ENCODE measurements around the gene SCFD1.

Gene SCFD1

DNA sequence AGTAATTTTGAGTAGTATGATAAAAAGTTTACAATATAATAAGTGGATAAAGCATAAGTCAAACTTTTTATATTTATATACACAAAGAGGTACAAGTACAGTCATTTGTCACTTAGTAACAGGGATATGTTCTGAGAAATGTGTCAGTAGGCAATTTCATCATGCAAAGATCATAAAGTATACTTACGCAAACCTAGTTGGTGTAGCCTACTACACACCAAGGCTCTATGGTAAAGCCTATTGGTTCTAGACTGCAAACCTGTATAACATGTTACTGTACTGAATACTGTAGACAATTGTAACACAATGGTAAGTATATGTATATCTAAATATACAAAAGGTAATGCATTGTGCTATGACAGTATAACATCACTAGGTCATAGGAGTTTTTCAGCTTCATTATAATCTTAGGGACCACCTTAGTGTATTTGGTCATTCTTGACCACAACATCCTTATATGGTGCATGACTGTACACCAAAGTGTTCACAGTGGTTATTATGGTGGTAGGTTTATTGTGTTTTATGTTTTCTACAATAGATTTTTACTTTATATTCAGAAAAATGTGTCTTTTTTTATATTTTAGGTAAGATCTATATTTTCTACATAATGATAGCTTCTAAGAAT is 14.9 kb upstream of the SCFD1 start:
- H3K9me3 ChIP-seq, result no peaks in the 10 kb centered on the region
- DNase-seq, result no peak
- TF ChIP-seq, protein P1, sequence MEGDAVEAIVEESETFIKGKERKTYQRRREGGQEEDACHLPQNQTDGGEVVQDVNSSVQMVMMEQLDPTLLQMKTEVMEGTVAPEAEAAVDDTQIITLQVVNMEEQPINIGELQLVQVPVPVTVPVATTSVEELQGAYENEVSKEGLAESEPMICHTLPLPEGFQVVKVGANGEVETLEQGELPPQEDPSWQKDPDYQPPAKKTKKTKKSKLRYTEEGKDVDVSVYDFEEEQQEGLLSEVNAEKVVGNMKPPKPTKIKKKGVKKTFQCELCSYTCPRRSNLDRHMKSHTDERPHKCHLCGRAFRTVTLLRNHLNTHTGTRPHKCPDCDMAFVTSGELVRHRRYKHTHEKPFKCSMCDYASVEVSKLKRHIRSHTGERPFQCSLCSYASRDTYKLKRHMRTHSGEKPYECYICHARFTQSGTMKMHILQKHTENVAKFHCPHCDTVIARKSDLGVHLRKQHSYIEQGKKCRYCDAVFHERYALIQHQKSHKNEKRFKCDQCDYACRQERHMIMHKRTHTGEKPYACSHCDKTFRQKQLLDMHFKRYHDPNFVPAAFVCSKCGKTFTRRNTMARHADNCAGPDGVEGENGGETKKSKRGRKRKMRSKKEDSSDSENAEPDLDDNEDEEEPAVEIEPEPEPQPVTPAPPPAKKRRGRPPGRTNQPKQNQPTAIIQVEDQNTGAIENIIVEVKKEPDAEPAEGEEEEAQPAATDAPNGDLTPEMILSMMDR (IDR thresholded peaks at IDR 0.05; ENCODE audit: low read depth, low read length), result no peak
- no peaks in the 10 kb centered on the region for H3K27me3 ChIP-seq
- peaks cover 3% of the 10 kb centered on the region; the same call in 1 of the 2 replicates for H3K4me1 ChIP-seq
- no peak overlapping the region for H3K4me3 ChIP-seq (ENCODE audit: low read depth, low read length)
- H3K36me3 ChIP-seq, result peaks cover 21% of the 10 kb centered on the region

DNA sequence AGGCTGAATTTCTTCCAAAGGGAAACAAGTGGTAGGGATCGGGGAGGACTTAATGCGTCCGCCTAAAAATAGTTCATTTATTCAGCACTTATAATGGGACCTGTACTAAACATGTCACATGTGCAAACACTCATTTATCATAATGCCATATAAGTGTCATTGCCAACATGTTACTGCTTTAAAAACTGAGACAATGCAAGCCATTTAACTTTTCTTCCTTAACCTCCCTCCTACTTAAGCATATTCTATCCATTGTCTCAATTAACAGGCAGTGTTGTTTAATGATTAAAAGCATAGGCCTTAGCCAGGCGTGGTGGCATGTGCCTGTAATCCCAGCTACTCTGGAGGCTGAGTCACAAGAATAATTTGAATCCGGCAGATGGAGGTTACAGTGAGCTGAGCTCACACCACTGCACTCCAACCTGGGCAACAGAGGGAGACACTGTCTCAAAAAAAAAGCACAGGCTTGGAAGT is 13.5 kb upstream of the SCFD1 start:
- Histone ChIP-seq H3K4me3 (ENCODE audit: low read depth, low read length) (no peak overlapping the region), H3K27me3 (no peaks in the 10 kb centered on the region), H3K9me3 (no peaks in the 10 kb centered on the region), H3K36me3 (peaks cover 16% of the 10 kb centered on the region), H3K4me1 (peaks cover 3% of the 10 kb centered on the region; the same call in 1 of the 2 replicates)
- no peak for DNase-seq
- TF ChIP-seq, protein P1 (IDR thresholded peaks at IDR 0.05; ENCODE audit: low read depth, low read length), result 0 out of 2 replicates have a peak, but pooled peaks have one; percentile 3

DNA sequence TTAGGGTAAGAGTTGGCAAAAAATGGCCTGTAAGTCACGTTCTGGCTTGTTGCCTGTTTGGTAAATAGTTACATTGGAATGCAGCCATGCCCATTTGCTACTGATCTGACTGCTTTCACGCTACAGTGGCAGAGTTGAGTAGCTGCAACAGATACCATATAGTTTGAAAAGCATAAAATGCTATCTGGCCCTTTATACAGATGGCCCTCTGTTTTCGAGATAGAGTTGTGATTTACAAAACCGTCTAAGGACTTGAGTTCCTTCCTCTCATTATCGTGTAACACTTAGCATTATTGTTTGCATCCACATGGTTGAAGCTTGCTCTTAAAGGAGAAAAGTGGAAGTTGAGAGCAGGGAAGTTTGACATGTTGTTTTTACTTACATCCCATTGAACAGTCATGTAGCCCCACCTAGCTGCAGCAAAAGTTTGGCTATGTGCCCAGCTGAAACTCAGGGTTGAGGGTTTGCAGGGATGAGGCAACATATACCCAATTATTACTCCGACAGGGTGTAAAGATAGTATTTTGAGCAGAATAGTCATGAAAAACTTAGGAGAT is 11.3 kb upstream of the SCFD1 start:
- Histone ChIP-seq H3K9me3 (no peaks in the 10 kb centered on the region), H3K27me3 (no peaks in the 10 kb centered on the region), H3K4me1 (peaks cover 3% of the 10 kb centered on the region; the same call in 1 of the 2 replicates), H3K36me3 (peaks cover 20% of the 10 kb centered on the region), H3K4me3 (ENCODE audit: low read depth, low read length) (no peak overlapping the region)
- TF ChIP-seq, protein P1 (IDR thresholded peaks at IDR 0.05; ENCODE audit: low read depth, low read length), result peak; percentile 60
- peak; percentile 58 for DNase-seq

DNA sequence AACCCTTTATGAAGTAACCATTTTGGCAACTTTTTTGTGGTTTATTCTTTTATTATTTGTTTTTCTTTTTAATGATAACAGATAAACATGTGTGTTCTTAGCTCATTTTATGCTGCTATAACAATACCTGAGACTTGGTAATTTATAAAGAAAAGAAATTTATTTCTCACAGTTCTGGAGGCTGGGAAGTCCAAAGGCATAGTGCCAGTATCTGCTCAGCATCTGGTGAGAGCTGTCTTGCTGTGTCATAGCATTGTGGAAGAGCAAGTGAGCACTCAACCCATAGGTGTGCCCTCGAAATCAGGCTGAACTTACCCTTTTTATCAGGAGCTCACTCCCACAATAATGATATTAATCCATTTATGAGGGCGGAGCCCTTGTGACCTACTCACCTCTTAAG is 8.0 kb upstream of the SCFD1 start:
- DNase-seq, result no peak
- Histone ChIP-seq H3K27me3 (no peaks in the 10 kb centered on the region), H3K36me3 (peaks cover 17% of the 10 kb centered on the region), H3K4me3 (ENCODE audit: low read depth, low read length) (no peak overlapping the region), H3K9me3 (no peaks in the 10 kb centered on the region), H3K4me1 (peaks cover 3% of the 10 kb centered on the region; the same call in 1 of the 2 replicates)
- TF ChIP-seq, protein P1 (IDR thresholded peaks at IDR 0.05; ENCODE audit: low read depth, low read length), result no peak

DNA sequence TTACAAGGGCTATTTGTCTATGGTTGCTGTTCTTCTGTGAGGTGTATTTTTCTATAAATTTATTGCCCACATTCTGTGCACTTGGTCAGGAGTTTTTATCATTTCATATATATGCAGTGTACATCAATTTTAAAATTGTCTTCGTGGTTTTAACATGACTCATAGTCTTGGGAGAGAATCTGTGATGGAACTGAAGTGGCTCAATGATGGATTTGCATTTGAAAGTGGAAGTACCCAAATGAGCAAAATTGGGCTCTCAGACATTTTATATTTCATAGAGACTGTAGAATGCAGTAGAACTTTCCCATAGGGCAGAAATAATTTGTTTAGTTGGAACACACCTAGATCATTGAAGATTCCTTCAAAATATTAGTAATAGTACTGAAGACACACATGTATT is 1.9 kb upstream of the SCFD1 start:
- no peaks in the 10 kb centered on the region for H3K27me3 ChIP-seq
- H3K4me1 ChIP-seq, result no peaks in the 10 kb centered on the region
- H3K36me3 ChIP-seq, result peaks cover 2% of the 10 kb centered on the region
- DNase-seq, result no peak
- no peak overlapping the region for H3K4me3 ChIP-seq (ENCODE audit: low read depth, low read length)
- TF ChIP-seq, protein P1 (IDR thresholded peaks at IDR 0.05; ENCODE audit: low read depth, low read length), result no peak
- no peaks in the 10 kb centered on the region for H3K9me3 ChIP-seq

DNA sequence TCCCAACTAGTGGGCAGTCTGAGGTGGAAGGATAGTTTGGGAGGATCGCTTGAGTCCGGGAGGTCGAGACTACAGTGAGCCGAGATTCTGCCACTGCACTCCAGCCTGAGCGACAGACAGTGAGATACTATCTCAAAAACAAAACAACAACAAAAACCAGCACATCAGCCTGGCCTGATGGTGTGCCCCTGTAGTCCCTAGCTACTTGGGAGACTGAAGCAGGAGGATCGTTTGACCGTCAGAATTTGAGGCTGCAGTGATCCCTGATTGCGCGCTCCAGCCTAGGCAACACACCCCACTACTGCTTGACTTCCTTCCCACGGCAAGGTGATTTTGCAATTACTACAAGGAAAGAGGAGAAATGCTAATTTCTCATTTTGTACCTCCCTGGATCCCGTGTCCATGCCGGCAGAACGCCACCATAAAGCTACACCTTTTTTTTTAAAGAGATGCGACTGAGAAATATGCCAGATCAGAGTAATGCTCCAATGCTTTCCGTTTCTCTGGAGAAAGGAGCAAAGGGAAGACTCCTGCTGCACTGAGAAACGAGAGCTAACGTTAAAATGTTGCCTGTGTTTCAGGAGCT is 672 bp upstream of the SCFD1 start:
- Histone ChIP-seq H3K4me3 (ENCODE audit: low read depth, low read length) (peak overlapping the region; percentile 98), H3K9me3 (no peaks in the 10 kb centered on the region), H3K4me1 (no peaks in the 10 kb centered on the region), H3K36me3 (no peaks in the 10 kb centered on the region; the same call in 1 of the 2 replicates), H3K27me3 (no peaks in the 10 kb centered on the region)
- peak; percentile 34 for DNase-seq
- TF ChIP-seq, protein P1 (IDR thresholded peaks at IDR 0.05; ENCODE audit: low read depth, low read length), result no peak

All from BE2C (cell line).